ENCODE results near the gene CAMSAP3. TPM values are rescaled to one million over a fixed set of nuclear protein-coding genes. Genes with fewer than 3 reads are reported as not detected.

The CAMSAP3 gene
- total RNA-seq, 1 donor: not detected

GRCh38 chr19:7549429-7550148, 46.1 kb upstream of the CAMSAP3 start:
- no peak for TF ChIP-seq CTCF (IDR thresholded peaks at IDR 0.05; ENCODE audit: extremely low read depth, low read depth, low read length)

GRCh38 chr19:7550169-7550770, 45.4 kb upstream of the CAMSAP3 start:
- Histone ChIP-seq H3K4me1 (ENCODE audit: insufficient read depth, low read length) (no peaks in the 10 kb centered on the region), H3K4me2 (ENCODE audit: insufficient read depth, low read length) (no peak overlapping the region), H3K9me3 (ENCODE audit: low read depth, low read length) (no peaks in the 10 kb centered on the region), H3K36me3 (ENCODE audit: insufficient read depth, low read length) (peaks cover 13% of the 10 kb centered on the region), H3K4me3 (ENCODE audit: insufficient read depth, low read length) (no peak overlapping the region), H3K79me2 (ENCODE audit: insufficient read depth, low read length) (no peaks in the 10 kb centered on the region), H2AFZ (ENCODE audit: low read length) (no peak overlapping the region), H3K27me3 (ENCODE audit: insufficient read depth, low read length) (no peaks in the 10 kb centered on the region), H4K20me1 (ENCODE audit: insufficient read depth, low read length) (no peaks in the 10 kb centered on the region), H3K27ac (ENCODE audit: low read depth, low read length) (no peak overlapping the region)
- TF ChIP-seq CTCF (IDR thresholded peaks at IDR 0.05; ENCODE audit: extremely low read depth, low read depth, low read length): no peak
- DNase-seq (ENCODE audit: insufficient read length, low spot score, missing footprints): no peak

More at GRCh38 chr19:7549429-7550148, 46.1 kb upstream of the CAMSAP3 start:
- H3K4me3 ChIP-seq (ENCODE audit: insufficient read depth, low read length): no peak overlapping the region
- no peaks in the 10 kb centered on the region for H3K4me1 ChIP-seq (ENCODE audit: insufficient read depth, low read length)
- no peaks in the 10 kb centered on the region for H3K79me2 ChIP-seq (ENCODE audit: insufficient read depth, low read length)
- peaks cover 9% of the 10 kb centered on the region for H3K36me3 ChIP-seq (ENCODE audit: insufficient read depth, low read length)
- no peaks in the 10 kb centered on the region for H3K27me3 ChIP-seq (ENCODE audit: insufficient read depth, low read length)
- no peak overlapping the region for H2AFZ ChIP-seq (ENCODE audit: low read length)
- no peak overlapping the region for H3K4me2 ChIP-seq (ENCODE audit: insufficient read depth, low read length)
- H3K27ac ChIP-seq (ENCODE audit: low read depth, low read length): no peak overlapping the region
- DNase-seq (ENCODE audit: insufficient read length, low spot score, missing footprints): no peak
- no peaks in the 10 kb centered on the region for H3K9me3 ChIP-seq (ENCODE audit: low read depth, low read length)
- no peaks in the 10 kb centered on the region for H4K20me1 ChIP-seq (ENCODE audit: insufficient read depth, low read length)

GRCh38 chr19:7550987-7551761, 44.5 kb upstream of the CAMSAP3 start:
- TF ChIP-seq CTCF (IDR thresholded peaks at IDR 0.05; ENCODE audit: extremely low read depth, low read depth, low read length): no peak
- H3K27ac ChIP-seq (ENCODE audit: low read depth, low read length): no peak overlapping the region
- no peak overlapping the region for H3K4me3 ChIP-seq (ENCODE audit: insufficient read depth, low read length)
- H3K36me3 ChIP-seq (ENCODE audit: insufficient read depth, low read length): peaks cover 16% of the 10 kb centered on the region
- H3K4me2 ChIP-seq (ENCODE audit: insufficient read depth, low read length): no peak overlapping the region
- no peak overlapping the region for H2AFZ ChIP-seq (ENCODE audit: low read length)
- H4K20me1 ChIP-seq (ENCODE audit: insufficient read depth, low read length): no peaks in the 10 kb centered on the region
- no peaks in the 10 kb centered on the region for H3K79me2 ChIP-seq (ENCODE audit: insufficient read depth, low read length)
- H3K27me3 ChIP-seq (ENCODE audit: insufficient read depth, low read length): no peaks in the 10 kb centered on the region
- no peaks in the 10 kb centered on the region for H3K4me1 ChIP-seq (ENCODE audit: insufficient read depth, low read length)
- DNase-seq (ENCODE audit: insufficient read length, low spot score, missing footprints): peak; percentile 92
- H3K9me3 ChIP-seq (ENCODE audit: low read depth, low read length): no peaks in the 10 kb centered on the region

- no peaks in the 10 kb centered on the region for H3K4me1 ChIP-seq (ENCODE audit: insufficient read depth, low read length)
- H3K4me3 ChIP-seq (ENCODE audit: insufficient read depth, low read length): no peak overlapping the region
- no peaks in the 10 kb centered on the region for H3K27me3 ChIP-seq (ENCODE audit: insufficient read depth, low read length)
- H3K27ac ChIP-seq (ENCODE audit: low read depth, low read length): no peak overlapping the region
- TF ChIP-seq CTCF (IDR thresholded peaks at IDR 0.05; ENCODE audit: extremely low read depth, low read depth, low read length): no peak
- H3K36me3 ChIP-seq (ENCODE audit: insufficient read depth, low read length): peaks cover 29% of the 10 kb centered on the region
- no peaks in the 10 kb centered on the region for H3K9me3 ChIP-seq (ENCODE audit: low read depth, low read length)
- no peaks in the 10 kb centered on the region for H4K20me1 ChIP-seq (ENCODE audit: insufficient read depth, low read length)
- no peak overlapping the region for H3K4me2 ChIP-seq (ENCODE audit: insufficient read depth, low read length)
- DNase-seq (ENCODE audit: insufficient read length, low spot score, missing footprints): peak; percentile 84
- no peak overlapping the region for H2AFZ ChIP-seq (ENCODE audit: low read length)
- no peaks in the 10 kb centered on the region for H3K79me2 ChIP-seq (ENCODE audit: insufficient read depth, low read length)
Observed at GRCh38 chr19:7552781-7553180, 42.9 kb upstream of the CAMSAP3 start.

All from osteoblast (primary cell).